ENCODE measurements around the gene TTLL13.

GRCh38 chr15:90294601-90295269 lies 45.4 kb downstream of the TTLL13 start:
- TF ChIP-seq POLR2A (IDR thresholded peaks at IDR 0.05) (no peak), CTCF (IDR thresholded peaks at IDR 0.05) (no peak), EP300 (IDR thresholded peaks at IDR 0.05) (no peak)
